Smooth muscle cell (in vitro differentiated cells): ENCODE measurements around the gene CTPS1. TPM values are rescaled to one million over a fixed set of nuclear protein-coding genes. Genes with fewer than 3 reads are reported as not detected.

Source experiments
- DNase-seq: peaks from one replicate; lab custom pipeline; 2025; ENCODE audit not compliant: unreplicated experiment; lab: John Stamatoyannopoulos, UW
- H2AFZ ChIP-seq: fragments of 200-600 bp; sonication (generic); 2 replicates; pipeline ENCODE4 v1.6.0; 2016; ENCODE audit warnings: antibody characterized with exemption, low read depth, mild to moderate bottlenecking
- H3F3A ChIP-seq: fragments of 200-600 bp; sonication (generic); 2 replicates; pipeline ENCODE4 v1.6.0; 2017; ENCODE audit warnings: antibody characterized with exemption, low read depth
- H3K27ac ChIP-seq: fragments of 200-600 bp; sonication (generic); 2 replicates; pipeline ENCODE4 v1.5.1; 2016; ENCODE audit warnings: low read depth, mild to moderate bottlenecking
- H3K27me3 ChIP-seq: fragments of 200-600 bp; sonication (generic); 2 replicates; pipeline ENCODE4 v1.6.1; 2016; ENCODE audit warnings: low read depth, mild to moderate bottlenecking
- H3K36me3 ChIP-seq: fragments of 200-600 bp; sonication (generic); 2 replicates; pipeline ENCODE4 v1.5.1; 2016; ENCODE audit warnings: low read depth
- H3K4me1 ChIP-seq: fragments of 200-600 bp; sonication (generic); 2 replicates; pipeline ENCODE4 v1.5.1; 2016; ENCODE audit warnings: low read depth
- H3K4me2 ChIP-seq: fragments of 200-600 bp; sonication (generic); 2 replicates; pipeline ENCODE4 v1.6.0; 2016; ENCODE audit warnings: mild to moderate bottlenecking
- H3K4me3 ChIP-seq: fragments of 200-600 bp; sonication (generic); 2 replicates; pipeline ENCODE4 v1.5.1; 2016; ENCODE audit warnings: mild to moderate bottlenecking
- H3K79me2 ChIP-seq: fragments of 200-600 bp; sonication (generic); 2 replicates; pipeline ENCODE4 v1.6.0; 2016; ENCODE audit warnings: low read depth, mild to moderate bottlenecking
- H3K9ac ChIP-seq: fragments of 200-600 bp; sonication (generic); 2 replicates; pipeline ENCODE4 v1.6.0; 2016; ENCODE audit warnings: low read depth
- H3K9me3 ChIP-seq: fragments of 200-600 bp; sonication (generic); replicated peaks from 2 replicates; pipeline ENCODE4 v1.5.1; 2016; ENCODE audit warnings: low read depth
- H4K20me1 ChIP-seq: fragments of 200-600 bp; sonication (generic); 2 replicates; pipeline ENCODE4 v1.6.0; 2016; ENCODE audit warnings: low read depth
- CTCF ChIP-seq: fragments of 200-600 bp; sonication (generic); IDR thresholded peaks from 2 replicates; pipeline ENCODE4 v1.5.1; 2017; ENCODE audit warnings: borderline replicate concordance, mild to moderate bottlenecking, antibody characterized with exemption; ENCODE audit not compliant: insufficient read depth, poor library complexity, severe bottlenecking
- whole genome bisulfite sequencing: methylation state at CpG from one replicate; pipeline ENCODE4 v1.1.7; 2016; ENCODE audit warnings: low lambda C conversion rate; 5-methylcytosine and 5-hydroxymethylcytosine counted together
- polyA plus RNA-seq: library from polyadenylated mRNA; unstranded; fragments of >200 nt; fragmentation: Nextera tagmentation; extraction: Ambion mirVana; gene quantifications from 2 replicates; pipeline ENCODE4 v1.2.1, GENCODE V29; 2016
- total RNA-seq: library from RNA; depleted of rRNA; stranded (reverse); fragments of >200 nt; gene quantifications from 2 replicates; pipeline ENCODE4 v1.2.3, GENCODE V29; 2014

Gene CTPS1
- total and polyA plus RNA-seq, 2 experiments from 2014 or later, result 20.9 to 24.4 TPM

DNA sequence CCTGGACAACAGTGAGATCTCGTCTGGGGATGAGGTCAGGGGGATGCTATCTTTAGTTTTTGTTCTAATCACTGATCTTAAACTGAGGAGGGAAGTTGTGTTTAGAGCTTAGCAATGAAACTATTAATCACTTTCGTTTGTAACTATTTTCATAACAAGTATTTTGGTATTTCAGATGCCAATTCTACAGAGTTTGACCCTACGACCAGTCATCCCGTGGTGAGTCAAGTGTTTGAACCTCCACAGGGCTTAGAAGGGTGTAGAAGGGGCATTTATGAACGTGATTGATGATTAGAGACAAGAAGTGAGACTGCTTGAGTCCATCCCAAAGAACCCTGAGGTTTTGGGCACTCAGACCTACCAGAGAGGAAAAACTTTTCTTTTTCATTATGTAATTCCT is 26.4 kb downstream of the CTPS1 start:
- H3K4me1 ChIP-seq, result no peaks in the 10 kb centered on the region
- H3K4me3 ChIP-seq, result no peak overlapping the region
- peaks cover 14% of the 10 kb centered on the region for H3F3A ChIP-seq
- no peaks in the 10 kb centered on the region for H3K79me2 ChIP-seq
- peaks cover 26% of the 10 kb centered on the region for H3K36me3 ChIP-seq
- peaks cover 54% of the 10 kb centered on the region for H4K20me1 ChIP-seq
- no peak for TF ChIP-seq CTCF
- H3K27me3 ChIP-seq, result no peaks in the 10 kb centered on the region
- WGBS, result 86% methylated on average over 5 of the region's 5 CpGs
- H3K9ac ChIP-seq, result no peak overlapping the region
- no peak overlapping the region for H2AFZ ChIP-seq
- DNase-seq, result no peak
- H3K27ac ChIP-seq, result no peak overlapping the region
- no peaks in the 10 kb centered on the region for H3K9me3 ChIP-seq
- no peak overlapping the region for H3K4me2 ChIP-seq

- no peak for DNase-seq
- no peak for TF ChIP-seq CTCF
- H3K79me2 ChIP-seq, result no peaks in the 10 kb centered on the region
- 56% methylated on average over 19 of the region's 19 CpGs for WGBS
- H4K20me1 ChIP-seq, result peaks cover 50% of the 10 kb centered on the region
- H3K36me3 ChIP-seq, result peaks cover 18% of the 10 kb centered on the region
- no peaks in the 10 kb centered on the region for H3K9me3 ChIP-seq
- H3K9ac ChIP-seq, result peak overlapping the region; percentile 52
- peaks cover 8% of the 10 kb centered on the region for H3F3A ChIP-seq
- no peaks in the 10 kb centered on the region for H3K27me3 ChIP-seq
- no peaks in the 10 kb centered on the region for H3K4me1 ChIP-seq
- H3K4me2 ChIP-seq, result peak overlapping the region; percentile 26
- H3K27ac ChIP-seq, result peak overlapping the region; percentile 88
- H3K4me3 ChIP-seq, result no peak overlapping the region
- H2AFZ ChIP-seq, result no peak overlapping the region
These were observed 27.7 kb downstream of the CTPS1 start for GRCh38 chr1:41006942-41007865.

- Histone ChIP-seq H3K27ac (no peak overlapping the region), H3K4me3 (no peak overlapping the region), H3K9me3 (no peaks in the 10 kb centered on the region), H2AFZ (no peak overlapping the region), H3K9ac (no peak overlapping the region), H3K79me2 (no peaks in the 10 kb centered on the region), H3K36me3 (peaks cover 13% of the 10 kb centered on the region), H3F3A (no peaks in the 10 kb centered on the region), H3K4me1 (no peaks in the 10 kb centered on the region), H4K20me1 (peaks cover 30% of the 10 kb centered on the region), H3K27me3 (no peaks in the 10 kb centered on the region), H3K4me2 (no peak overlapping the region)
- no peak for DNase-seq
- 96% methylated on average over 8 of the region's 8 CpGs for whole genome bisulfite sequencing
- TF ChIP-seq CTCF, result no peak
These were observed 30.0 kb downstream of the CTPS1 start for GRCh38 chr1:41009466-41009865.
